Activated CD4-positive, alpha-beta T cell treated with anti-CD3 and anti-CD28 coated beads for 36 hours (primary cell): ENCODE measurements around the gene CHPF2. TPM values are rescaled to one million over a fixed set of nuclear protein-coding genes. Genes with fewer than 3 reads are reported as not detected.

Source experiments
- ATAC-seq: fragments of 200-7000 bp; cut with Tn5 transposase; one replicate; pipeline ENCODE4 v1.10.0; 2021; ENCODE audit warnings: mild to moderate bottlenecking, moderate library complexity
- CTCF ChIA-PET: fragments of 350-600 bp; sonication (Branson Sonifier 250); formaldehyde crosslinking; loops from one replicate; lab custom pipeline; 2021; ENCODE audit warnings: antibody characterized with exemption; lab: Charles Lee
- POLR2A ChIA-PET: fragments of 350-600 bp; sonication (Branson Sonifier 250); formaldehyde crosslinking; loops from one replicate; lab custom pipeline; 2021; ENCODE audit warnings: antibody characterized with exemption, inconsistent platforms; lab: Charles Lee
- DNase-seq: peaks from one replicate; pipeline ENCODE4 v3.0.0-alpha.2; 2020
- H3K27ac Mint-ChIP-seq: one replicate; pipeline ENCODE4 v1.8.0; 2021; ENCODE audit warnings: mixed read lengths
- H3K27me3 Mint-ChIP-seq: one replicate; pipeline ENCODE4 v1.8.0; 2021; ENCODE audit warnings: mixed read lengths
- H3K36me3 Mint-ChIP-seq: one replicate; pipeline ENCODE4 v1.8.0; 2021; ENCODE audit warnings: low read depth, mixed read lengths
- H3K4me1 Mint-ChIP-seq: one replicate; pipeline ENCODE4 v1.8.0; 2021; ENCODE audit warnings: mixed read lengths
- H3K4me3 Mint-ChIP-seq: one replicate; pipeline ENCODE4 v1.8.0; 2021; ENCODE audit warnings: mild to moderate bottlenecking, moderate library complexity, mixed read lengths
- H3K9me3 Mint-ChIP-seq: one replicate; pipeline ENCODE4 v1.8.0; 2021; ENCODE audit warnings: low read depth, mixed read lengths
- intact Hi-C, 2 experiments: fragments of 100-400 bp; cut with DNase I in 1 of 2; cut with micrococcal nuclease in 1 of 2; formaldehyde crosslinking; loops; one replicate each; pipeline versions ENCODE4 v1.14.2 to v1.15.1; 2022 to 2024; cut with DNase I, micrococcal nuclease
- total RNA-seq, 2 experiments: library from RNA; stranded (reverse); gene quantifications; one replicate each; pipeline ENCODE4 v1.2.3, GENCODE V29; 2021

Gene CHPF2, protein sequence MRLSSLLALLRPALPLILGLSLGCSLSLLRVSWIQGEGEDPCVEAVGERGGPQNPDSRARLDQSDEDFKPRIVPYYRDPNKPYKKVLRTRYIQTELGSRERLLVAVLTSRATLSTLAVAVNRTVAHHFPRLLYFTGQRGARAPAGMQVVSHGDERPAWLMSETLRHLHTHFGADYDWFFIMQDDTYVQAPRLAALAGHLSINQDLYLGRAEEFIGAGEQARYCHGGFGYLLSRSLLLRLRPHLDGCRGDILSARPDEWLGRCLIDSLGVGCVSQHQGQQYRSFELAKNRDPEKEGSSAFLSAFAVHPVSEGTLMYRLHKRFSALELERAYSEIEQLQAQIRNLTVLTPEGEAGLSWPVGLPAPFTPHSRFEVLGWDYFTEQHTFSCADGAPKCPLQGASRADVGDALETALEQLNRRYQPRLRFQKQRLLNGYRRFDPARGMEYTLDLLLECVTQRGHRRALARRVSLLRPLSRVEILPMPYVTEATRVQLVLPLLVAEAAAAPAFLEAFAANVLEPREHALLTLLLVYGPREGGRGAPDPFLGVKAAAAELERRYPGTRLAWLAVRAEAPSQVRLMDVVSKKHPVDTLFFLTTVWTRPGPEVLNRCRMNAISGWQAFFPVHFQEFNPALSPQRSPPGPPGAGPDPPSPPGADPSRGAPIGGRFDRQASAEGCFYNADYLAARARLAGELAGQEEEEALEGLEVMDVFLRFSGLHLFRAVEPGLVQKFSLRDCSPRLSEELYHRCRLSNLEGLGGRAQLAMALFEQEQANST
- total RNA-seq, result 10 to 100 TPM; 20.7 to 27.3 TPM

DNA sequence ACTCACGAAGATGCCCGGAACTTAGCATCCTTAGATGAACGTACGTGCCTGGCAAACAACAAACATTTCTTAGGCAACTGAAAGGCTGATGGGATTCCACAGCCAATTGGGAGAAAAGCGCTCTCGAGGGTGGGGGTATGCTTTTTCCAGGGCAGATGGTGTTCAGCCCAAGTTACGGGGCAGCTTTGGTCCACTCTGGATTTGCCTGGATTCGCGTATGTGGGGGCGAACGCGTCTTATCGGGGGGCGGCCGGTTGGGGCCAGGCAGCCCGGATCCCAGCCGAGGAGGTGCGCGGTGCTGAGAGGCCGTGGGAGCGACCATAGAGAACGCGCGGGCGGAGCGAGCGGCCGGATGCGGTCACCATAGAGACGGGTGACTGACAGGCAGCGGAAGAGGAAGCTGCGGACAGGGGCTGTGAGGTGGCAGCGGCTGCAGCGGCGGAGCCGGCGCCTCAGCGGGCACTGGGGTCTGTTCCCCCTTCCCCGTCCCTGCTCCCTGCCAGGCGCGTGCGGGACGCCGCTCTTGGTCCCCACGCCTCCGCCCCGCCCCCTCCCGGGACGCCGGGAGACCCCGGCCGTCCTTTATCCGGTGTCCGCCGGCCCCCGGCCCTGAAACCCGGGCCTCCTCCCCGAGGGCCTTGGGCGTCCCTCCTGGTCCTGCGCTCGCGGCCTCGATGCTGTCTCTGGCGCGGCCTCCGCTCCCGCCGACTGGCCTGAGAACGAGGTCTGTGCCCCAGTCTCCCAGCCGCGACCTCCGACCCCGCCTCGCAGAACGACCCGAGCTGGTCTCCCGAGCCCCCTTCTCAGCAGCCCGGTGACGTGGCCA, at the start of gene CHPF2:
Gene CHPF2 (plus strand): TSS at position 393 of the 826 bp plus-strand sequence. CDS start 1,529 bp downstream, outside the sequence.
- peak within 1 kb of the TSS; percentile 98 for H3K4me3 Mint-ChIP-seq
- no peaks in the 10 kb centered on the region for H3K9me3 Mint-ChIP-seq
- no peaks in the 10 kb centered on the region for H3K27me3 Mint-ChIP-seq
- peaks cover 34% of the 10 kb centered on the region for H3K4me1 Mint-ChIP-seq
- intact Hi-C loops, result loop anchor here in 1 of 2 experiments (1.0 to 2.0 kb wide), 4 partner anchors 71 to 400 kb away; partner anchors contain the start of genes FASTK and RHEB
- peak; percentile 90 for ATAC-seq
- POLR2A ChIA-PET, result no interaction called here
- H3K27ac Mint-ChIP-seq, result peak within 1 kb of the TSS; percentile 99
- H3K36me3 Mint-ChIP-seq, result peaks cover 26% of the 10 kb centered on the region
- DNase-seq, result peak; percentile 95
- CTCF ChIA-PET, result interaction anchor here (0.5 to 3.8 kb wide), 4 partner anchors 11 to 226 kb away, joined by 3 to 41 read pairs (median 4); no protein-coding TSS in a partner anchor

- no peak overlapping the region for H3K4me3 Mint-ChIP-seq
- H3K27me3 Mint-ChIP-seq, result no peaks in the 10 kb centered on the region
- POLR2A ChIA-PET, result interaction anchor here (1.0 kb wide), 1 partner anchor 27 kb away, joined by 3 read pairs; no protein-coding TSS in a partner anchor
- ATAC-seq (no peak), DNase-seq (no peak)
- H3K36me3 Mint-ChIP-seq, result no peaks in the 10 kb centered on the region
- CTCF ChIA-PET, result no interaction called here
- intact Hi-C loops, result no loop called here
- no peak overlapping the region for H3K27ac Mint-ChIP-seq
- H3K4me1 Mint-ChIP-seq, result no peaks in the 10 kb centered on the region
- no peaks in the 10 kb centered on the region for H3K9me3 Mint-ChIP-seq
Observed at GRCh38 chr7:151185762-151186639, 46.3 kb upstream of the CHPF2 start.

DNA sequence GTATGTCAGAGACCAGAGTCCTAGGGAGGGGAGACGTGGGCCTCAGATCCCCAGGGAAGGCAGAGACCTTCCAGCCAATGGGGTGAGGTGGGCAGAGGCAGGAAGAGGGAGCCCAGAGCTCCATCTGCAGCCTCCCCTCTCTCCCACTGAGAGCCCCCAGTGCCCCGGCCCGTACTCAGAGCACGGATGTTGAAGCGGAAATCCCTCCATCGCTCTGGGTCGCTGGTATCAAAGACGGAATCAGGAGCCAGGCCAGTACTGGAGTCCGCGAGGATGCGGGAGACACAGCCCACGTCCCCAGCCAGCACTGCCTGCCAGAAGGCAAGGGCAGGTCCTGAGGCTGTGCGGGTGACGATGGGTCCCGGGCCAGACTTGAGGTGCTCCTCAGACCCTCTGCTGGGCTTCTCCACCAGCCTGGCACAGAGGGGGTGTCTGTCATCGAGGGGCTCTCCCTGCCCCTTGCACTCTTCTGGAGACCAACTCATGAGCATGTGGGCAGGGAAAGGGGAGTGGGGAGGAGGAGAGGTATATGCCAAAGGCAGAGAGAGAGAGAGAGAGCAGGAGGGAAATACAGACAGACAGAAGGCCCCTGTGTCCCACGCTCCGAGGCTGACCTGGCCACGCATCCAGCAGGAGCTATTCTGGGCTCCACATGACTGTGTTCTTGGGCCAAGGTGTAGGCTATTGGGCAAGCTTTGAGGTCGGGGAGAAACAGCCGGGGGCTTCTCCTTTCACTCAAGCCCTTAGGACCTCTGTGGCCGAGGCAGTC, 45.5 kb upstream of the CHPF2 start, which contains the start of gene ASB10:
Gene ASB10 (minus strand): TSS at position 611 of the 769 bp plus-strand sequence. CDS start 120 bp downstream, at position 491.
- POLR2A ChIA-PET, result interaction anchor here (1.0 kb wide), 1 partner anchor 26 kb away, joined by 3 read pairs; no protein-coding TSS in a partner anchor
- no peaks in the 10 kb centered on the region for H3K27me3 Mint-ChIP-seq
- no peak within 1 kb of the TSS for H3K4me3 Mint-ChIP-seq
- no peak for DNase-seq
- CTCF ChIA-PET, result no interaction called here
- H3K36me3 Mint-ChIP-seq, result no peaks in the 10 kb centered on the region
- ATAC-seq, result no peak
- no peaks in the 10 kb centered on the region for H3K4me1 Mint-ChIP-seq
- H3K9me3 Mint-ChIP-seq, result no peaks in the 10 kb centered on the region
- intact Hi-C loops, result no loop called here
- no peak within 1 kb of the TSS for H3K27ac Mint-ChIP-seq

GRCh38 chr7:151187409-151188251, 44.7 kb upstream of the CHPF2 start:
- H3K4me3 Mint-ChIP-seq, result no peak overlapping the region
- ATAC-seq (no peak), DNase-seq (no peak)
- H3K9me3 Mint-ChIP-seq, result no peaks in the 10 kb centered on the region
- no peaks in the 10 kb centered on the region for H3K27me3 Mint-ChIP-seq
- POLR2A ChIA-PET, result no interaction called here
- H3K4me1 Mint-ChIP-seq, result no peaks in the 10 kb centered on the region
- H3K27ac Mint-ChIP-seq, result no peak overlapping the region
- CTCF ChIA-PET, result no interaction called here
- H3K36me3 Mint-ChIP-seq, result no peaks in the 10 kb centered on the region
- intact Hi-C loops, result no loop called here

DNA sequence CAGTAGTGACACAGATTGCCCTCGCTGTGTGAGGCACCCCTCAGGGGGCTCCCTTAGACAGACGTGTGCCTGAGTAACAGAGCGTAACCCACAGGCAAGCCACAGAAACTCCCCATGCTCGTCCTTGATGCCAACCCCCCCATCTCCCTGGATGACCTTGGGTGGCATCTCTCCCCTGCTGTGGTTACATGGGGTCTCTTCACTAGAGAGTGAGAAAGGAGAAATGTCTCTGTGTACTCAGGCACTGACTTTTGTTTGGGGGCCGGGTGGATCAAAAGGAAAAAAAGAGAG, 44.1 kb upstream of the CHPF2 start:
- Mint-ChIP-seq H3K9me3 (no peaks in the 10 kb centered on the region), H3K27me3 (no peaks in the 10 kb centered on the region), H3K27ac (no peak overlapping the region), H3K4me1 (no peaks in the 10 kb centered on the region), H3K36me3 (no peaks in the 10 kb centered on the region), H3K4me3 (no peak overlapping the region)
- no peak for DNase-seq
- ChIA-PET CTCF (no interaction called here), POLR2A (no interaction called here)
- ATAC-seq, result no peak
- intact Hi-C loops, result no loop called here

- ATAC-seq, result no peak
- H3K27ac Mint-ChIP-seq, result peak overlapping the region; percentile 29
- no peak for DNase-seq
- no peak overlapping the region for H3K4me3 Mint-ChIP-seq
- H3K4me1 Mint-ChIP-seq, result peaks cover under 1% of the 10 kb centered on the region
- no peaks in the 10 kb centered on the region for H3K9me3 Mint-ChIP-seq
- no peaks in the 10 kb centered on the region for H3K36me3 Mint-ChIP-seq
- intact Hi-C loops, result no loop called here
- no peaks in the 10 kb centered on the region for H3K27me3 Mint-ChIP-seq
- ChIA-PET CTCF (no interaction called here), POLR2A (no interaction called here)
Observed at GRCh38 chr7:151189038-151189437, 43.2 kb upstream of the CHPF2 start.

DNA sequence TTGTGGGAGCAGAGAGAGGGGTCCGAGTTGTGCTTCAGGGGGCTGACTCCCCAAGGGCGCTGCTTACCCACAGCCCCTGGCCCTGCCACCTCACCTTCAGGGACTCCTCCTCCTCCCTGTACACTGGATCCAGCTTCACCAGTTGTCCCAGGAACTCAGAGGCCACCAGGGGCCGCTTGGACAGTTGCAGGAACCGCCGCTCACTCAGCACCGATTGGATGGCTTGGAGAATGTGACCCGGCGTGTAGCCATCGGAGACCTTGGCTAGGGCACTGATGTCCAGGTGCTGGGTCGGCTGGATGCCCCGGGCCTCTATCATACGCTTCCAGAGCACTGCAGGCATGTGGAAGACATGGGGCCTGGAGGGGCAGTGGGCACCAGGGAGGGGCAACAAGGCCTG, 40.7 kb upstream of the CHPF2 start:
- CTCF ChIA-PET, result interaction anchor here (0.7 to 0.9 kb wide), 2 partner anchors 32 to 292 kb away, joined by 3 read pairs; no protein-coding TSS in a partner anchor
- Mint-ChIP-seq H3K36me3 (no peaks in the 10 kb centered on the region), H3K9me3 (no peaks in the 10 kb centered on the region), H3K4me1 (peaks cover 3% of the 10 kb centered on the region), H3K27me3 (peaks cover 5% of the 10 kb centered on the region), H3K4me3 (no peak overlapping the region), H3K27ac (no peak overlapping the region)
- DNase-seq (no peak), ATAC-seq (no peak)
- intact Hi-C loops, result no loop called here
- POLR2A ChIA-PET, result no interaction called here

DNA sequence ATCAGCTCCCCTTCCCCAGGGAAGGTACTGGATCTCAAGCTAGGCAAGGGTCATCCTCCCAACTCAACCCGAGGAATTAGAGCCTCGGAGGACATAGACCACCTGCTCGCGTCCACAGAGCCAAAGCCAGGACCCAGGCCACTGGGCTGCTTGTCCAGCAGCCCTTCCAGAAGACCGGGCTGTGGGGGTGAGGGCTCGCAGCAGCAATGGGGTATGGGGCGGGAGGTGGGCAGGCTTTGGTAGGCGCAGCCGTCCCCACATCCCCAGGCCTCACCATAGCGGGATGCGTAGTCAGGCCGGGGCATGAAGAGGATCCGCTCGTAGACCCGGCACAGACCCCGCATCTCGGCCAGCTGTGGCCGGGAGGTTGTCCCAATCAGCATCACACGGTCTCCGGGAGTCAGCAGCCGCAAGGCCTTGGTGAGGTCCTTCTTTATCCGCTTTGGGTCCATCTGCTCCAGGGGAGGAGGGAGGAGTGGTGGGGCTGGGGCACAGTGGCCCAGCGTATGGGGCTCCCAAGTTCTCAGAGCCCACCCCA, 40.2 kb upstream of the CHPF2 start:
- Mint-ChIP-seq H3K4me3 (no peak overlapping the region), H3K9me3 (no peaks in the 10 kb centered on the region), H3K27me3 (peaks cover 5% of the 10 kb centered on the region), H3K27ac (no peak overlapping the region), H3K36me3 (no peaks in the 10 kb centered on the region), H3K4me1 (peaks cover 3% of the 10 kb centered on the region)
- intact Hi-C loops, result no loop called here
- no peak for ATAC-seq
- no peak for DNase-seq
- CTCF ChIA-PET, result interaction anchor here (0.9 kb wide), 1 partner anchor 31 kb away, joined by 3 read pairs; no protein-coding TSS in a partner anchor
- POLR2A ChIA-PET, result no interaction called here
